ENCODE measurements around the gene R3HDM2. TPM values are rescaled to one million over a fixed set of nuclear protein-coding genes. Genes with fewer than 3 reads are reported as not detected.
A peak's percentile ranks its signal among the peaks of the same experiment; 100 is the strongest.

The R3HDM2 gene
- total RNA-seq, 1 experiment from 2014 or later = 34.7 TPM

- TF ChIP-seq, protein P1, sequence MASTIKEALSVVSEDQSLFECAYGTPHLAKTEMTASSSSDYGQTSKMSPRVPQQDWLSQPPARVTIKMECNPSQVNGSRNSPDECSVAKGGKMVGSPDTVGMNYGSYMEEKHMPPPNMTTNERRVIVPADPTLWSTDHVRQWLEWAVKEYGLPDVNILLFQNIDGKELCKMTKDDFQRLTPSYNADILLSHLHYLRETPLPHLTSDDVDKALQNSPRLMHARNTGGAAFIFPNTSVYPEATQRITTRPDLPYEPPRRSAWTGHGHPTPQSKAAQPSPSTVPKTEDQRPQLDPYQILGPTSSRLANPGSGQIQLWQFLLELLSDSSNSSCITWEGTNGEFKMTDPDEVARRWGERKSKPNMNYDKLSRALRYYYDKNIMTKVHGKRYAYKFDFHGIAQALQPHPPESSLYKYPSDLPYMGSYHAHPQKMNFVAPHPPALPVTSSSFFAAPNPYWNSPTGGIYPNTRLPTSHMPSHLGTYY (CRISPR knock-in tag; IDR thresholded peaks at IDR 0.05) = peak; percentile 53; the same call in 1 of the 2 replicates
- TF ChIP-seq ARID4B (CRISPR knock-in tag; IDR thresholded peaks at IDR 0.05; ENCODE audit: borderline replicate concordance) = no peak
- 0 out of 2 replicates have a peak, but pooled peaks have one; percentile 76 for TF ChIP-seq EMX1 (CRISPR knock-in tag; IDR thresholded peaks at IDR 0.05)
- no peak for TF ChIP-seq ZSCAN18 (CRISPR knock-in tag; IDR thresholded peaks at IDR 0.05)
- TF ChIP-seq TEAD1 (CRISPR knock-in tag; IDR thresholded peaks at IDR 0.05) = no peak
- 0 out of 2 replicates have a peak, but pooled peaks have one; percentile 11 for TF ChIP-seq PRDM15 (CRISPR knock-in tag; IDR thresholded peaks at IDR 0.05)
- TF ChIP-seq ZNF423 (CRISPR knock-in tag; IDR thresholded peaks at IDR 0.05) = no peak
- TF ChIP-seq ZNF671 (CRISPR knock-in tag; IDR thresholded peaks at IDR 0.05) = peak; percentile 78; the same call in 1 of the 2 replicates
Observed at GRCh38 chr12:57235017-57235727, 195.7 kb downstream of the R3HDM2 start (continued).

GRCh38 chr12:57234571-57235016 is 196.2 kb downstream of the R3HDM2 start:
- H3K4me3 Mint-ChIP-seq = no peak overlapping the region
- no peak for TF ChIP-seq GABPB1 (CRISPR knock-in tag; IDR thresholded peaks at IDR 0.05)
- no peak for TF ChIP-seq EMX1 (CRISPR knock-in tag; IDR thresholded peaks at IDR 0.05)
- no peak for TF ChIP-seq NR1H2 (CRISPR knock-in tag; IDR thresholded peaks at IDR 0.05)
- TF ChIP-seq ATF1 (CRISPR knock-in tag; IDR thresholded peaks at IDR 0.05) = no peak
- TF ChIP-seq TEAD1 (CRISPR knock-in tag; IDR thresholded peaks at IDR 0.05) = no peak
- no peaks in the 10 kb centered on the region for H3K9me3 Mint-ChIP-seq
- ATAC-seq (no peak), DNase-seq (ENCODE audit: low spot score) (no peak)
- H3K36me3 Mint-ChIP-seq = peaks cover 35% of the 10 kb centered on the region
- POLR2A ChIA-PET = interaction anchor here (9.7 kb wide), 1 partner anchor 10 kb away, joined by 97 read pairs; no protein-coding TSS in a partner anchor
- CTCF ChIA-PET = interaction anchor here (0.6 kb wide), 1 partner anchor 21 kb away, joined by 4 read pairs; no protein-coding TSS in a partner anchor
- peaks cover 56% of the 10 kb centered on the region for H3K27me3 Mint-ChIP-seq (ENCODE audit: low read depth)
- no peak overlapping the region for H3K27ac Mint-ChIP-seq
- H3K4me1 Mint-ChIP-seq = peaks cover 49% of the 10 kb centered on the region

GRCh38 chr12:57234233-57234570 is 196.6 kb downstream of the R3HDM2 start:
- TF ChIP-seq, protein P2, sequence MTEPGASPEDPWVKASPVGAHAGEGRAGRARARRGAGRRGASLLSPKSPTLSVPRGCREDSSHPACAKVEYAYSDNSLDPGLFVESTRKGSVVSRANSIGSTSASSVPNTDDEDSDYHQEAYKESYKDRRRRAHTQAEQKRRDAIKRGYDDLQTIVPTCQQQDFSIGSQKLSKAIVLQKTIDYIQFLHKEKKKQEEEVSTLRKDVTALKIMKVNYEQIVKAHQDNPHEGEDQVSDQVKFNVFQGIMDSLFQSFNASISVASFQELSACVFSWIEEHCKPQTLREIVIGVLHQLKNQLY (CRISPR knock-in tag; IDR thresholded peaks at IDR 0.05) = no peak
- TF ChIP-seq HMGA2 (CRISPR knock-in tag; IDR thresholded peaks at IDR 0.05) = no peak
- TF ChIP-seq CREM (CRISPR knock-in tag; IDR thresholded peaks at IDR 0.05) = no peak
- TF ChIP-seq IRF2 (CRISPR knock-in tag; IDR thresholded peaks at IDR 0.05; ENCODE audit: borderline replicate concordance, low read depth) = no peak
- TF ChIP-seq CBFB (CRISPR knock-in tag; IDR thresholded peaks at IDR 0.05; ENCODE audit: low read depth) = no peak
- TF ChIP-seq GTF2I (CRISPR knock-in tag; conservative IDR thresholded peaks at IDR 0.05) = no peak
- peaks cover 35% of the 10 kb centered on the region for H3K36me3 Mint-ChIP-seq
- H3K27me3 Mint-ChIP-seq (ENCODE audit: low read depth) = peaks cover 56% of the 10 kb centered on the region
- no peaks in the 10 kb centered on the region for H3K9me3 Mint-ChIP-seq
- no peak overlapping the region for H3K4me3 Mint-ChIP-seq
- DNase-seq (ENCODE audit: low spot score) (no peak), ATAC-seq (no peak)
- CTCF ChIA-PET = interaction anchor here (0.6 to 1.6 kb wide), 3 partner anchors 9 to 20 kb away, joined by 4 to 6 read pairs (median 5); no protein-coding TSS in a partner anchor
- POLR2A ChIA-PET = no interaction called here
- H3K27ac Mint-ChIP-seq = peak overlapping the region; percentile 53; the same call in 1 of the 2 replicates
- peaks cover 48% of the 10 kb centered on the region for H3K4me1 Mint-ChIP-seq

Data from WTC11 (cell line).